GM23338 (cell line): ENCODE measurements around the gene TMUB2. TPM values are rescaled to one million over a fixed set of nuclear protein-coding genes. Genes with fewer than 3 reads are reported as not detected.

Experiments
- ATAC-seq: fragments of 200-7000 bp; cut with Tn5 transposase; 3 replicates; pipeline ENCODE4 v1.9.1; 2020
- DNase-seq: peaks from one replicate; pipeline ENCODE4 v3.0.0-alpha.2; 2015; ENCODE audit warnings: low spot score
- H2AFZ ChIP-seq: fragments of 200-600 bp; sonication (generic); 2 replicates; pipeline ENCODE4 v1.8.0; 2016; ENCODE audit warnings: antibody characterized with exemption, mild to moderate bottlenecking, moderate library complexity
- H3F3A ChIP-seq: fragments of 200-600 bp; sonication (generic); replicated peaks from 2 replicates; pipeline ENCODE4 v1.8.0; 2017; ENCODE audit warnings: antibody characterized with exemption, mixed run types, low read depth
- H3K27ac ChIP-seq: fragments of 200-600 bp; sonication (generic); 2 replicates; pipeline ENCODE4 v1.6.1; 2016; ENCODE audit warnings: low read depth
- H3K27me3 ChIP-seq: fragments of 200-600 bp; sonication (generic); 2 replicates; pipeline ENCODE4 v1.8.0; 2016; ENCODE audit warnings: mild to moderate bottlenecking, mixed run types, moderate library complexity; ENCODE audit not compliant: insufficient read depth
- H3K36me3 ChIP-seq: fragments of 200-600 bp; sonication (generic); 2 replicates; pipeline ENCODE4 v1.8.0; 2016; ENCODE audit warnings: mild to moderate bottlenecking; ENCODE audit not compliant: insufficient read depth
- H3K4me1 ChIP-seq: fragments of 200-600 bp; sonication (generic); 2 replicates; pipeline ENCODE4 v1.8.0; 2016; ENCODE audit warnings: mild to moderate bottlenecking, moderate library complexity; ENCODE audit not compliant: insufficient read depth
- H3K4me2 ChIP-seq: fragments of 200-600 bp; sonication (generic); 2 replicates; pipeline ENCODE4 v1.7.1; 2017; ENCODE audit warnings: mixed run types
- H3K4me3 ChIP-seq: fragments of 200-600 bp; sonication (generic); 2 replicates; pipeline ENCODE4 v1.6.1; 2016; ENCODE audit warnings: mixed run types
- H3K79me2 ChIP-seq: fragments of 200-600 bp; sonication (generic); replicated peaks from 2 replicates; pipeline ENCODE4 v1.8.0; 2017; ENCODE audit warnings: mild to moderate bottlenecking; ENCODE audit not compliant: insufficient read depth
- H3K9me2 ChIP-seq: fragments of 200-600 bp; sonication (generic); 2 replicates; pipeline ENCODE4 v1.8.0; 2017; ENCODE audit not compliant: insufficient read depth
- H4K20me1 ChIP-seq: fragments of 200-600 bp; sonication (generic); replicated peaks from 2 replicates; pipeline ENCODE4 v1.8.0; 2017; ENCODE audit warnings: mild to moderate bottlenecking; ENCODE audit not compliant: insufficient read depth
- H3K27ac Mint-ChIP-seq: 2 replicates; pipeline ENCODE4 v1.8.0; 2020; ENCODE audit warnings: inconsistent platforms, mild to moderate bottlenecking, moderate library complexity, mixed read lengths
- H3K27me3 Mint-ChIP-seq: 3 replicates; pipeline ENCODE4 v1.8.0; 2022; ENCODE audit warnings: low read depth, mild to moderate bottlenecking, moderate library complexity, mixed read lengths, inconsistent platforms; ENCODE audit not compliant: insufficient read depth, poor library complexity
- H3K36me3 Mint-ChIP-seq: 3 replicates; pipeline ENCODE4 v1.8.0; 2021; ENCODE audit warnings: low read depth, mild to moderate bottlenecking, inconsistent platforms, moderate library complexity, mixed read lengths
- H3K4me1 Mint-ChIP-seq: 3 replicates; pipeline ENCODE4 v1.8.0; 2020; ENCODE audit warnings: mild to moderate bottlenecking, inconsistent platforms, mixed read lengths
- H3K4me3 Mint-ChIP-seq: 3 replicates; pipeline ENCODE4 v1.8.0; 2021; ENCODE audit warnings: moderate library complexity, mild to moderate bottlenecking, inconsistent platforms, mixed read lengths
- H3K9me3 Mint-ChIP-seq: 3 replicates; pipeline ENCODE4 v1.8.0; 2020; ENCODE audit warnings: moderate library complexity, mild to moderate bottlenecking, inconsistent platforms, mixed read lengths
- CREB1 ChIP-seq: fragments of 250-450 bp; sonication (Bioruptor Pico); IDR thresholded peaks from 2 replicates; pipeline ENCODE4 v1.5.0; 2020; ENCODE audit warnings: low read depth, mild to moderate bottlenecking, moderate library complexity
- EZH2 ChIP-seq: fragments of 200-600 bp; sonication (generic); IDR thresholded peaks from one replicate; pipeline ENCODE4 v1.8.0; 2017; ENCODE audit warnings: antibody characterized with exemption, mild to moderate bottlenecking, low read depth; ENCODE audit not compliant: unreplicated experiment
- POLR2AphosphoS5 ChIP-seq: IDR thresholded peaks from 2 replicates; pipeline ENCODE4 v1.6.1; 2016; ENCODE audit warnings: antibody characterized with exemption, low read depth
- REST ChIP-seq: IDR thresholded peaks from one replicate; pipeline ENCODE4 v1.6.1; 2018; ENCODE audit warnings: antibody characterized with exemption; ENCODE audit not compliant: unreplicated experiment
- ZNF331 ChIP-seq: fragments of 250-450 bp; sonication (Bioruptor Pico); IDR thresholded peaks from 2 replicates; pipeline ENCODE4 v1.5.0; 2020; ENCODE audit warnings: low read depth, mild to moderate bottlenecking, moderate library complexity
- ZNF462 ChIP-seq: fragments of 250-450 bp; sonication (Bioruptor Pico); IDR thresholded peaks from 2 replicates; pipeline ENCODE4 v1.5.0; 2020; ENCODE audit warnings: mild to moderate bottlenecking, moderate library complexity
- polyA plus RNA-seq: library from polyadenylated mRNA; unstranded; fragments of >200 nt; fragmentation: Nextera tagmentation; extraction: Ambion mirVana; gene quantifications from 2 replicates; pipeline ENCODE4 v1.2.1, GENCODE V29; 2016
- total RNA-seq: library from RNA; depleted of rRNA; stranded (reverse); fragments of >200 nt; shearing (Covaris generic); gene quantifications from 2 replicates; pipeline ENCODE4 v1.2.3, GENCODE V29; 2014

Gene TMUB2
- total and polyA plus RNA-seq, 2 experiments from 2014 or later: 16.5 to 20.8 TPM

DNA sequence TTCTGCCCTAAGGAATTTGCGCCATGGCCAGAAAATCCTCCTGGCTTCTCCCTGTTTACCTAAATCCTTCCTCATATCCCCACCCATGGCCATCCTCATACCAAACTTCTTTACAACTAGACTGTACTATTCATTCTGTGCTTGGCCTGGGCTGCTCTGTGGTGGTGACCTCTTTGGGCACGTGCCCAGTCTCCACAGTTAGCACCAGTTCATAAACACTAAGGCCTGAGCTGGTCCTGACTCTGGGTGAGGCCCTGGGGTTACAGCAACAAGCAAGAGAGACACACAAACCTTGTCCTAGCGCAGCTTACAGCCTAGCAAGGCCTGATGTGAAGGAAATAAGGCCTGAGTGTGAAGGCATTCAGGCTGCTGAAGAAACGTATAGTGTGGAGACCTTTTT is 16.0 kb downstream of the TMUB2 start (continued):
- TF ChIP-seq ZNF462 (no peak), CREB1 (CRISPR knock-in tag) (no peak)

DNA sequence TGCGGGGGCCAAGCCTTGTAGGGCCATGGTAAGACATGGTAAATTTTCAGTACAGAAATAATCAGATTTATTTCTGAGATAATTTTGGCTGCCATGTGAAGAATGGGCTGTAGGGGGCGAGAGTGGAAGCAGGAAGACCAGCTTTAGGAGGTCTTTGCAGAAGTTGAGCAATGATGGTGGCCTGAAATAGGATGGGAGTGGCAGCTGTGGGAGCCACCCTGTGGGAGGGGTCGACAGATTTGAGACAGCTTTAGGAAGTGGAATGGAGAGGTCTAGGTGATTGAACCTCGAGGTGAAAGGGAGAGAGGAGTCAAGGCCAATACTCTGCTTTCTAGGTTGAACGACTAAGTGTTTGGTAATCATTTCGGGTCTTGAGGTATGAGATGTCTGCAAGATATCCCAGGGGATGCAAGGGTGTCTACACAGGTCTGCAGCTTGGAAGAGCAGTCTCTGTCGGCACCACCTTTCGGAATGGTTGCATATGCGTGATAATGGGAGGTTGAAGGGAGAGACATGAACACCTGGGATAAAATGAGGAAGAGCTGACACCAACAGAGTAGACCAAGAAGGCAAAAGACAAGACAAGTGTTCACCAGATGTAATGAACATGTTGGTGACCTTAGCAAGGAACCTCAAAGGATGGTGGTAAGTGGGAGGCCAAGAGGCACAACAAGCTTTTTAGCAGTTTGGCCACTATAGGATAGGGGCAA is 17.1 kb downstream of the TMUB2 start:
- peaks cover 8% of the 10 kb centered on the region for H3K36me3 ChIP-seq
- ATAC-seq (peak; percentile 12), DNase-seq (peak; percentile 89)
- no peak overlapping the region for H3K27ac ChIP-seq
- no peak overlapping the region for H3K27ac Mint-ChIP-seq
- no peaks in the 10 kb centered on the region for H3K9me2 ChIP-seq
- H3K4me2 ChIP-seq: no peak overlapping the region
- 0 out of 2 replicates have a peak, but pooled peaks cover 9% of the 10 kb centered on the region for H4K20me1 ChIP-seq
- no peaks in the 10 kb centered on the region for H3K9me3 Mint-ChIP-seq
- H3K4me3 Mint-ChIP-seq: peak overlapping the region; percentile 10; the same call in 1 of the 3 replicates
- no peak overlapping the region for H3K4me3 ChIP-seq
- peaks cover 35% of the 10 kb centered on the region for H3K4me1 Mint-ChIP-seq
- peaks cover 22% of the 10 kb centered on the region for H3K4me1 ChIP-seq
- no peak overlapping the region for H2AFZ ChIP-seq
- peaks cover 31% of the 10 kb centered on the region for H3K36me3 Mint-ChIP-seq
- H3K79me2 ChIP-seq: peaks cover under 1% of the 10 kb centered on the region; the same call in 1 of the 2 replicates
- no peaks in the 10 kb centered on the region for H3K27me3 ChIP-seq
- H3K27me3 Mint-ChIP-seq: peaks cover 22% of the 10 kb centered on the region
- peaks cover 23% of the 10 kb centered on the region for H3F3A ChIP-seq
- TF ChIP-seq REST (no peak), ZNF331 (CRISPR knock-in tag) (no peak), EZH2 (no peak), POLR2AphosphoS5 (no peak)
